ENCODE data around the gene LZTR1. TPM values are rescaled to one million over a fixed set of nuclear protein-coding genes. Genes with fewer than 3 reads are reported as not detected.
"Not testable (repeated sequence)": the region's sequence is repeated elsewhere in the genome, so short reads cannot be mapped to it uniquely, and the experiment has no call there.

The LZTR1 gene
- total RNA-seq, 2 experiments from 2014 or later, result 56.2 to 58.0 TPM

- H3K36me3 Mint-ChIP-seq (ENCODE audit: low read depth), result no peaks in the 10 kb centered on the region
- DNase-seq (no peak), ATAC-seq (no peak)
- ChIA-PET POLR2A (no interaction called here), CTCF (no interaction called here)
- no peak overlapping the region for H3K27ac Mint-ChIP-seq
- peaks cover 7% of the 10 kb centered on the region for H3K4me1 Mint-ChIP-seq (ENCODE audit: low read depth)
- H3K27me3 Mint-ChIP-seq (ENCODE audit: low read depth), result peaks cover 39% of the 10 kb centered on the region
- H3K4me3 Mint-ChIP-seq, result no peak overlapping the region
- H3K9me3 Mint-ChIP-seq (ENCODE audit: insufficient read depth), result no peaks in the 10 kb centered on the region
Measured at GRCh38 chr22:21030621-21031544, 48.8 kb downstream of the LZTR1 start.

- Mint-ChIP-seq H3K9me3 (ENCODE audit: insufficient read depth) (no peaks in the 10 kb centered on the region), H3K27me3 (ENCODE audit: low read depth) (peaks cover 41% of the 10 kb centered on the region), H3K27ac (no peak overlapping the region), H3K4me1 (ENCODE audit: low read depth) (peaks cover 5% of the 10 kb centered on the region), H3K4me3 (no peak overlapping the region), H3K36me3 (ENCODE audit: low read depth) (no peaks in the 10 kb centered on the region)
- CTCF ChIA-PET, result interaction anchor here (0.8 kb wide), 1 partner anchor 11 kb away, joined by 4 read pairs; no protein-coding TSS in a partner anchor
- ATAC-seq (no peak), DNase-seq (no peak)
- POLR2A ChIA-PET, result no interaction called here
Measured at GRCh38 chr22:21031545-21032036, 49.5 kb downstream of the LZTR1 start.

GRCh38 chr22:21032037-21032867 is 50.2 kb downstream of the LZTR1 start, which contains the start of gene SLC7A4:
TSS of gene SLC7A4 (minus strand) at chr22:21032561. CDS start at chr22:21031812, 749 bp downstream.
- Mint-ChIP-seq H3K4me1 (ENCODE audit: low read depth) (peaks cover 5% of the 10 kb centered on the region), H3K36me3 (ENCODE audit: low read depth) (no peaks in the 10 kb centered on the region), H3K9me3 (ENCODE audit: insufficient read depth) (no peaks in the 10 kb centered on the region), H3K4me3 (peak within 1 kb of the TSS; percentile 12), H3K27ac (no peak within 1 kb of the TSS), H3K27me3 (ENCODE audit: low read depth) (peaks cover 41% of the 10 kb centered on the region)
- DNase-seq, result no peak
- POLR2A ChIA-PET, result no interaction called here
- CTCF ChIA-PET, result interaction anchor here (0.8 kb wide), 1 partner anchor 11 kb away, joined by 4 read pairs; no protein-coding TSS in a partner anchor
- peak; percentile 59 for ATAC-seq

- Mint-ChIP-seq H3K4me3 (no peak overlapping the region), H3K27ac (no peak overlapping the region), H3K27me3 (ENCODE audit: low read depth) (peaks cover 41% of the 10 kb centered on the region), H3K9me3 (ENCODE audit: insufficient read depth) (no peaks in the 10 kb centered on the region), H3K4me1 (ENCODE audit: low read depth) (peaks cover 5% of the 10 kb centered on the region), H3K36me3 (ENCODE audit: low read depth) (no peaks in the 10 kb centered on the region)
- ChIA-PET CTCF (no interaction called here), POLR2A (no interaction called here)
- DNase-seq (no peak), ATAC-seq (no peak)
Measured at GRCh38 chr22:21032868-21033688, 51.0 kb downstream of the LZTR1 start.

GRCh38 chr22:21033895-21034294 is 51.8 kb downstream of the LZTR1 start:
- ATAC-seq, result no peak
- Mint-ChIP-seq H3K27me3 (ENCODE audit: low read depth) (peaks cover 45% of the 10 kb centered on the region), H3K4me3 (no peak overlapping the region), H3K36me3 (ENCODE audit: low read depth) (no peaks in the 10 kb centered on the region), H3K9me3 (ENCODE audit: insufficient read depth) (no peaks in the 10 kb centered on the region), H3K4me1 (ENCODE audit: low read depth) (peaks cover 5% of the 10 kb centered on the region), H3K27ac (no peak overlapping the region)
- DNase-seq, result no peak
- CTCF ChIA-PET, result no interaction called here
- POLR2A ChIA-PET, result no interaction called here

GRCh38 chr22:21034989-21035388 is 52.9 kb downstream of the LZTR1 start:
- Mint-ChIP-seq H3K36me3 (ENCODE audit: low read depth) (no peaks in the 10 kb centered on the region), H3K27ac (no peak overlapping the region), H3K4me3 (no peak overlapping the region), H3K9me3 (ENCODE audit: insufficient read depth) (no peaks in the 10 kb centered on the region), H3K4me1 (ENCODE audit: low read depth) (peaks cover 5% of the 10 kb centered on the region), H3K27me3 (ENCODE audit: low read depth) (peaks cover 39% of the 10 kb centered on the region)
- ATAC-seq, result no peak
- POLR2A ChIA-PET, result no interaction called here
- DNase-seq, result no peak
- CTCF ChIA-PET, result interaction anchor here (1.0 kb wide), 1 partner anchor 10 kb away, joined by 3 read pairs; no protein-coding TSS in a partner anchor

- H3K4me3 Mint-ChIP-seq, result no peak overlapping the region
- CTCF ChIA-PET, result interaction anchor here (0.6 kb wide), 1 partner anchor 17 kb away, joined by 3 read pairs; no protein-coding TSS in a partner anchor
Measured at GRCh38 chr22:21038405-21038804, 56.3 kb downstream of the LZTR1 start.

GRCh38 chr22:21039158-21039557 is 57.1 kb downstream of the LZTR1 start:
- H3K36me3 Mint-ChIP-seq (ENCODE audit: low read depth); H3K27ac Mint-ChIP-seq; H3K9me3 Mint-ChIP-seq (ENCODE audit: insufficient read depth); H3K4me3 Mint-ChIP-seq; ATAC-seq; DNase-seq; POLR2A ChIA-PET; CTCF ChIA-PET: not testable (repeated sequence)
- Mint-ChIP-seq H3K27me3 (ENCODE audit: low read depth) (peaks cover 20% of the 10 kb centered on the region), H3K4me1 (ENCODE audit: low read depth) (peaks cover 11% of the 10 kb centered on the region)

More at GRCh38 chr22:21038405-21038804, 56.3 kb downstream of the LZTR1 start:
- peaks cover 8% of the 10 kb centered on the region for H3K4me1 Mint-ChIP-seq (ENCODE audit: low read depth)
- ATAC-seq (no peak), DNase-seq (no peak)
- peaks cover 21% of the 10 kb centered on the region for H3K27me3 Mint-ChIP-seq (ENCODE audit: low read depth)
- POLR2A ChIA-PET, result no interaction called here
- no peaks in the 10 kb centered on the region for H3K36me3 Mint-ChIP-seq (ENCODE audit: low read depth)
- H3K9me3 Mint-ChIP-seq (ENCODE audit: insufficient read depth), result no peaks in the 10 kb centered on the region
- H3K27ac Mint-ChIP-seq, result no peak overlapping the region

GRCh38 chr22:21041937-21042336 is 59.8 kb downstream of the LZTR1 start:
- no peak for DNase-seq
- CTCF ChIA-PET, result no interaction called here
- Mint-ChIP-seq H3K4me3 (no peak overlapping the region), H3K9me3 (ENCODE audit: insufficient read depth) (no peaks in the 10 kb centered on the region), H3K27ac (no peak overlapping the region), H3K36me3 (ENCODE audit: low read depth) (no peaks in the 10 kb centered on the region), H3K4me1 (ENCODE audit: low read depth) (peaks cover 25% of the 10 kb centered on the region), H3K27me3 (ENCODE audit: low read depth) (peaks cover 28% of the 10 kb centered on the region)
- POLR2A ChIA-PET, result no interaction called here
- ATAC-seq, result no peak

GRCh38 chr22:21042978-21043859 is 61.1 kb downstream of the LZTR1 start:
- Mint-ChIP-seq H3K4me3 (no peak overlapping the region), H3K4me1 (ENCODE audit: low read depth) (peaks cover 25% of the 10 kb centered on the region), H3K27ac (peak overlapping the region; percentile 30), H3K36me3 (ENCODE audit: low read depth) (no peaks in the 10 kb centered on the region), H3K9me3 (ENCODE audit: insufficient read depth) (no peaks in the 10 kb centered on the region), H3K27me3 (ENCODE audit: low read depth) (peaks cover 28% of the 10 kb centered on the region)
- DNase-seq (no peak), ATAC-seq (no peak)
- ChIA-PET POLR2A (no interaction called here), CTCF (no interaction called here)
